GM18870 (cell line): Measurements from ENCODE around the gene RGS7.
"Not testable (repeated sequence)": the region's sequence is repeated elsewhere in the genome, so short reads cannot be mapped to it uniquely, and the experiment has no call there.

Experiments used
- ATAC-seq: cut with Tn5 transposase; IDR thresholded peaks from one replicate; pipeline ENCODE4 v1.9.1; 2021; ENCODE audit warnings: moderate library complexity; ENCODE audit not compliant: unreplicated experiment

RGS7 gene

GRCh38 chr1:241090798-241091197, 266.2 kb downstream of the RGS7 start:
- no peak for ATAC-seq

- ATAC-seq: not testable (repeated sequence)
Measured at GRCh38 chr1:241089066-241089465, 267.9 kb downstream of the RGS7 start.

- not testable (repeated sequence) for ATAC-seq
Measured at GRCh38 chr1:241088075-241088474, 268.9 kb downstream of the RGS7 start.

GRCh38 chr1:241086686-241087085, 270.3 kb downstream of the RGS7 start:
- no peak for ATAC-seq

GRCh38 chr1:241083285-241083684, 273.7 kb downstream of the RGS7 start:
- no peak for ATAC-seq

GRCh38 chr1:241081473-241081872, 275.5 kb downstream of the RGS7 start:
- no peak for ATAC-seq

- ATAC-seq: no peak
Measured at GRCh38 chr1:241079459-241079858, 277.5 kb downstream of the RGS7 start.

- ATAC-seq: no peak
Measured at GRCh38 chr1:241079047-241079446, 278.0 kb downstream of the RGS7 start.

- no peak for ATAC-seq
Measured at GRCh38 chr1:241077386-241078147, 279.4 kb downstream of the RGS7 start.

- ATAC-seq: no peak
Measured at GRCh38 chr1:241074507-241074906, 282.5 kb downstream of the RGS7 start.

GRCh38 chr1:241068359-241068758, 288.6 kb downstream of the RGS7 start:
- ATAC-seq: no peak

GRCh38 chr1:241063276-241063675, 293.7 kb downstream of the RGS7 start:
- ATAC-seq: no peak

- ATAC-seq: no peak
Measured at GRCh38 chr1:241061062-241061461, 295.9 kb downstream of the RGS7 start.

- no peak for ATAC-seq
Measured at GRCh38 chr1:241048622-241049021, 308.4 kb downstream of the RGS7 start.

- no peak for ATAC-seq
Measured at GRCh38 chr1:241045659-241046058, 311.3 kb downstream of the RGS7 start.

GRCh38 chr1:241034203-241034936, 322.6 kb downstream of the RGS7 start:
- ATAC-seq: no peak

GRCh38 chr1:241024834-241025233, 332.2 kb downstream of the RGS7 start:
- ATAC-seq: no peak

GRCh38 chr1:241022366-241022765, 334.6 kb downstream of the RGS7 start:
- no peak for ATAC-seq

GRCh38 chr1:241020851-241021697, 335.9 kb downstream of the RGS7 start:
- ATAC-seq: no peak

- no peak for ATAC-seq
Measured at GRCh38 chr1:241012708-241013340, 344.2 kb downstream of the RGS7 start.

GRCh38 chr1:241007668-241008067, 349.3 kb downstream of the RGS7 start:
- ATAC-seq: no peak
